GM19239 (cell line): ENCODE measurements around the gene VEPH1.

Experiments used
- DNase-seq: peaks from one replicate; pipeline ENCODE4 v3.0.0; 2011; ENCODE audit warnings: low spot score; ENCODE audit not compliant: insufficient read length
- FAIRE-seq: peaks from 2 replicates; lab custom pipeline; 2011; peaks lifted over from hg19 to GRCh38; lab: Jason Lieb, UNC

VEPH1 gene

DNA sequence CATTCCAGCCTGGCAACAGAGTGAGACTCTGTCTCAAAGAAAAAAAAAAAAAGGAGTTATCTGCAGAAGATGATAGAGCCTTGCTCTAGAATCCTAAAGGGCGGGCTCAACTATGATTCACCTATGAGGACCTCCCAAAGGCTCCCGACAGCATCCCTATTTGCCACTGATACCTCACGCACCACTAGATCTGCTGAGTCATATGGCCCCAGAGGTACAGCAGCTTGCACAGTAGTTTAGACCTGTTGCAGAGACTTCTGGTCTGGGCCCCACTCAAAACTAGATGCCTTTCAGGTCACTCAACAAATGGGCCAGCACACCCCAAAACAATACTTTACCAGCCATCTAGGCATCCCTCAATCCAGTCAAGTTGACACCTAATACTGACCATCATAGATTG, 104.6 kb downstream of the VEPH1 start:
- FAIRE-seq: no peak
- no peak for DNase-seq

DNA sequence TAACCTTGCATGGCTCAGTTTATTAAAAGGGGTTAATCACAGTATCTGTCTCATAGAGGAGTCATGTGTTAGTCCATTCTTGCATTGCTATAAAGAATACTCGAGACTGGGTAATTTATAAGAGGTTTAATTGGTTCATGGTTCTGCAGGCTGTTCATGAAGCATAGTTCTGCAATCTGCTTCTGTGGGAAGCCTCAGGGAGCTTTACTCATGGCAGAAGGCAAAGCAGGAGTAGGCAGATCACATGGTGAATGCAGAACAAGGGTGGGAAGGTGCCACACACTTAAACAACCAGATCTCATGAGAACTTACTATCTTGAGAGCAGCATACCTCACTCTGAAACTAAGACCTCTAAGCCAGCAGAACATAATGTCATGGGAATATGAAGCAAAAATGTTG, 108.8 kb downstream of the VEPH1 start:
- no peak for FAIRE-seq
- DNase-seq: no peak

DNA sequence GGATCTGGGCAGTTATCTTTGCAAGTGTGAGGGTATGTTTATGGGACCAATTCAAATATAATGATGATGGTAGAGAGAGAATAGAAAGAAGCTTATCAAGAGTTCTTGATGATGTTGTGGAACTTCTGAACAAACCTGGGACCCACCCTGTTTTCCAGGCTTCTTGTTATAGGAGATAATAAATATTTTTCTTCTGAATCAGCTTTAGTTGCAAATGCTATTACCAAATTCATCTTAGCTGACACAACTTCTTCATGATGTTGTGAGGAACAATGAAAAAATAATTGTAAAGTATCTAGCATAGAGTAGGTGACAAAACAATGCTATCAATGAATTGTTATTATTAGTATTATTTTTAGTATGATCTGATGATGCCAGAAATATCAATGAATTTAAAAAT, 110.1 kb downstream of the VEPH1 start:
- no peak for FAIRE-seq
- no peak for DNase-seq

DNA sequence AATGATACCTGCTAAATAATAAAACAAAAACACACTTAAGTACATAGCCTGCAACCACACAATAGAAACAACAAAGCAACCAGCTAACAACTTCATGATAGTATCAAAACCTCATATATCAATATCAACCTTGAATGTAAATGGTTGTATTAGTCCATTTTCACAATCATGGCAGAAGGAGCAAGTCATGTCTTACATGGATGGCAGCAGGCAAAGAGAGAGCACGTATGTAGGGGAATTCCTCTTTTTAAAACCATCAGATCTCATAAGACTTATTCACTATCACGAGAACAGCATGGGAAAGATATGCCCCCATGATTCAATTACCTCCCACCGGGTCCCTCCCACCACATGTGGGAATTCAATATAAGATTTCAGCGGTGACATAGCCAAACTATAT, 111.1 kb downstream of the VEPH1 start:
- FAIRE-seq (no peak), DNase-seq (no peak)

DNA sequence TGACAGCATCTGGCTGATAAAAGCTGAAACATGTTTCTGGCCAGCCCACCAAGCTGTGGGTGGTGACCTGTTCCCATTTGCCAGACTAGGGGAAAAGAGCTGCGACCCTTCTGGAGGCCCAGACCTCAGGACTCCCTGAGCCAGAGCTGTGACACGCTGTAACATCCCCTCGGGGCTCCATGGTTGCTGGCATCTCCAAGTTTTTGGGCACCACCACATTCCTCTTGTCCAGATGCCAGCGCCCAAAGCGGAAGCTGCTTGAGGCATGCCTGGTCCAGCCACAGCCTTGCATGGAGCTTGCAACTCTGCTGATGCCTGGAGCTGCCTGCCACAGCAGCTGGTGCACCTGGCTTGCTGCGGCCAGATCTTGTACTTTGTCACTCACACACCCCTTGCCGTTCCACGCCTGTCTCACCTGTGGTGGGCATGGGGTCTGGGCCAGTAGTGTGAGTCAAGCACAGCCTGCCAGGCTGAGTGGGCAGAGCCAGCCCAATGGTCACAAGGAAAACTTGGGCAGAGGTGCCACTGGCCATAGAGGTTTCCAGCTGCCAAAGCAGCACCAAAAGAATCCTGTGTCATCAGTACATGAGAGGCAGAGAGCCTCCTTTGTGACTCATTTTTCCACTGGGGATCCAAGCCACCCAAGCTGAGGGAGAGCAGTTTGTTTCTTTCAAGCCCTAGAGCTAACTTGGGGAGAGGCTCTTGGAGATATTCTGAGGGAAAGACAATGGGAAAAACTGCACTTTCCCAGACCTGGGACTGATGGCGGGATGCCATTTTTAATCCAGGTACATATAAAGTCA, 112.3 kb downstream of the VEPH1 start:
- FAIRE-seq (no peak), DNase-seq (no peak)

DNA sequence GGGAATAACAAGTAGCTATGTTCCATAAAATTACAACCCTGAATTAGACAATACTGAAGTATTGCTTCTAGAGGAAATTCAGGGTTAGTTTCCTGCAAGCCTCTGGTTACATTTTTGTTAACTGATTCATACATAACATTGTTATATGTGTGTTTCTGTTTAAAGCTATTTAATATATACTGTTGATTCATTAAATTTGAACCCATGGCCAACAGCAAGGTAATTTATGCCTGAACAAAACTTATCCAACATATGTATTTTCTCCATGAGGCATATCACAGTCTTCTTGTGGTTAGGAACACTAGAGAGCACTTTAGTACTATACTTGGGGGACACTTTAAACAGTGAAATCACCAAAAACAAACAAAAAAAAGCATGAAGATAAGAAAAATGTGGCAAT, 114.2 kb downstream of the VEPH1 start:
- FAIRE-seq (no peak), DNase-seq (no peak)

DNA sequence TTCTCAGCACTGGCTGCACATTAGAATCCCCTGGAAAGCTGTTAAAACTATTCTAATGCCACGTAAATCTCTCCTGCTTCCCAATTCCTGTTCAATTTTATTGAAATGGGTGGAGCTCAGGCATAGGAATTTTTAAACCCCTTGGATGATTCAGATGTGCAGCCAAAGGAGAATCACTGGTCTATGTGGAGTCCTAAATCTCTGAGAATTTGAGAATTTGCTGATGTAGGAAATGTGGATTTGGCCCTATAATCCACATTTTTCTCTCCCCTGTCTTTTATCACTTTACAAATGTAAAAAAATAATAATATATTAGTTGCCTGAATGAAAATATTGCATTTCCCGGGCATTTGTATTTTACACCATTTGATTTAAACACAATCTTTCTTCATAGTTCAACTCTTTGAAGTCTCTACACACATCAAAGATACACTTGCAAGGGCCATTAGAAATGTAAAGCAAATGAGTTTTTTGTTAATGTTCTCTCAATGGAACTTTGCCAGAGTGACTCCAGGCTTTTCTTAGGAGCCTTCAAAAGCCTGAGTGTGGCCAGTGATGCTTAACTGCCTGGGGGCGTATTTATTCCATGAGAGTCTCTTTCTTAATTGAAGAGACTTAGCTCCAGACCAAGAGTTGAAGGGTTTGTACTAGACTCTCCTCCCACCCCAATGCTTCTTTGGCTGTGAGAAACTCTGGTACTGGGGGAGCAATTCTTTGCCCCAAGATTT, 115.3 kb downstream of the VEPH1 start:
- no peak for DNase-seq
- FAIRE-seq: no peak

DNA sequence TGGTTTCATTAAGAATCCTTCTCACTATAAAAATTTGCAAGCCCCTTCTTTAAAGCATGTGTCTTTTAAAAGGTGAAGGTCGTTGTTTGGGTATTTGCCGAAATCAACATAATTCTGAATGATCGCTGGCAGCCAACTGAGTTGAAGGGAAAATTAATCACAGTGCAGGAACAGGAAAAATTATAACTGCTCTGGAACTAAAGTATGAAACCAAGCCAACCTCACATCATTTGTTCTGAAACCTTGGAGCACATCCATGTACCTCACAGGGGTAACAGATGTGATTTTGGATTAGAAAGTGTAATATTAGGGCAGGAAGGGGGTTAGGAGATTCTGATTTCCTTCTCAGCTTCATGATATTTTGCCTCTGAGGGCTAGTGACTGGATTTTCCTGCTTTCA, 118.7 kb downstream of the VEPH1 start:
- no peak for FAIRE-seq
- DNase-seq: no peak

DNA sequence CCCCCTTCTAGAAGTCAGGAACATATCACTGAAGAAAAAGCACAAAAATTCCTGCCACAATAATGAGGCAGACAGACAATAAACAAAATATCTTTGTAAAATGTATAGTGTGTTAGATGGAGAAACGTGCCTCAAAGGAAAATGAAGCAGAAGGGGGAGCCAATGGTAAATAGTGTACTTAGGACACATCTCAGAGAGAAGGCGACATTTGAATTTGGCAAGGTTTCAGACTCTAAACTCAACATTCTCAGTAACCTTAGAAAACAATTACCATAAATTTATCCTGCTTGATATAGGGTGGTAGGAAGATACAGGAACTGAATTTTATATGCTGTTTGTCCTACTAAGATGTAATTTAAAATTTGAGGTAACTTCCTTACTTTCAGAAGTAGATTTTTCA, 119.2 kb downstream of the VEPH1 start:
- no peak for DNase-seq

DNA sequence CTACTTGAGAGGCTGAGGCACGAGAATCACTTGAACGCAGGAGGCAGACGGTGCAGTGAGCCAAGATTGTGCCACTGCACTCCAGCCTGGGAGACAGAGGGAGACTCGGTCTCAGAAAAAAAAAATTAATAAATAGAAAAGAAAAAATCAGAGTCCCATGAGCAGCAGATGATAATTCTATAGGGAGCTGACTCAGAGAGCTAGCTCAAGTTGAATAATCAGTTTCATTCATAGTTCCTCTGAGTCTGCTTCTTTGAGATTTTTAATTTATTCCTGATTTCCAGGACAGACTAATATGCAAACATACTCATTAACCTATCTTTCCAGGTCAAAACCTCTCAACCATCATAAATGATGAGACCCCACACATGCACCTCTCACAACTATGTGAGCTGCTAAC, 121.6 kb downstream of the VEPH1 start:
- DNase-seq: no peak
- FAIRE-seq: no peak

More for the DNA sequence above, 119.2 kb downstream of the VEPH1 start:
- no peak for FAIRE-seq

DNA sequence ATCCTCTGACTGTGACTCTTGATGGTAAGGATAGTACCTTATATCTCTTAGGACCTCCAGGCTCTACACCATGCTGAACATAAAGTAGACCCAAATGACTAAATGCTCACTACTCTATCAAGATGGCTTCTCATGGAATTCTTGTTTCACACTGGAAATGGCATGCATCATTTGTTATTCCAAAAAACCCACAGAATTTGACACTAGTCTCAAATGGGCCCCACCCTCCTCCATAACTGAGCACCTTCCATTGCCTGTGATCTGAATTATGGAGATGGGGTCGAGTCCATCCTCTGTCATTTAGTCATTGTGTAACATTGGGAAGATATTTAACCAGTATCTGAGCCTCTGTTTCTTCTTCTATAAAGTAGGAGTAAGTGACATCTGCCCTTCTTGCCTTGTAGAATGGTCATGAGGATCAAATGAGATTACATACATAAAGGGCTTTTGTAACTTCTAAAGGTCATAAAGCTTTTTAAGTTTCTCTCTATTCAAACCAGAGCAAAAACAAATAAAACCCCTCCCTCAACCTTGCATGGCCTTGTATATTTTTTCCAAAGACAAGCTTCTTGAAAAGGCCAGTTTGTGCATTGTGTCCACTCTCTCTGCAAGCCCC, 123.6 kb downstream of the VEPH1 start:
- DNase-seq: no peak
- no peak for FAIRE-seq

DNA sequence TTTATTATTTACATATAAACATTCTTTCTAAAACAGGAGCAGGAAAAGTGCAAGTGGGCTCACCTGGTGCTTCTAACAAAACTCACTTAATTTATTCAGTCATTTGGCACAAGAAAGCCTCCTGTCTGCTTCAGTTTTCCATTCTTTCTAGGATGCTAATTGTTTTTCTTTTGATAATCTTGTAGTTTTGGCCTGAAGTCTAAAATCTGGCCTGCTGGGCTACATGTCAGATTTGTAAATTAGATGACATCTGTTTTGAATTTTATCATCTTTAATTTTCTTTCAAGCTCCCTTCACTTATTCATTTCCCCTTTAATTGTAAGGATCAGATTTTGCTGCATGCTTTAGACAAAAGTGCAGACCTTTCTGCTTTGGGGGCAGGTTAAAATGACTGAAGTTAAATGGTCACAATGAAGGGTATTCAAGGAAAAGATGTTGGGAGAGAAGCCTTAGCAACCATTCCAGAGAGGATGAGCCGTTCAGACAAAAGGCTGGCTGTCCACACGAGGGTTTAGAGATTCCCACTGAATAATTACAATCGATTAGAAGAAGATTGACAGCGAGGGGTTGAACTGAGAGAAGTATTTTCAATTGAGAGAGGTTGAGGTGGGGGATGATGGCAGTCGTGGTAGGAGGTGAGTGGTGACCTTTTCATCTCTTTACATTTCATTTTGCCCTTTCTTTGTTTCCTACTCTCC, 126.5 kb downstream of the VEPH1 start:
- DNase-seq (no peak), FAIRE-seq (no peak)

DNA sequence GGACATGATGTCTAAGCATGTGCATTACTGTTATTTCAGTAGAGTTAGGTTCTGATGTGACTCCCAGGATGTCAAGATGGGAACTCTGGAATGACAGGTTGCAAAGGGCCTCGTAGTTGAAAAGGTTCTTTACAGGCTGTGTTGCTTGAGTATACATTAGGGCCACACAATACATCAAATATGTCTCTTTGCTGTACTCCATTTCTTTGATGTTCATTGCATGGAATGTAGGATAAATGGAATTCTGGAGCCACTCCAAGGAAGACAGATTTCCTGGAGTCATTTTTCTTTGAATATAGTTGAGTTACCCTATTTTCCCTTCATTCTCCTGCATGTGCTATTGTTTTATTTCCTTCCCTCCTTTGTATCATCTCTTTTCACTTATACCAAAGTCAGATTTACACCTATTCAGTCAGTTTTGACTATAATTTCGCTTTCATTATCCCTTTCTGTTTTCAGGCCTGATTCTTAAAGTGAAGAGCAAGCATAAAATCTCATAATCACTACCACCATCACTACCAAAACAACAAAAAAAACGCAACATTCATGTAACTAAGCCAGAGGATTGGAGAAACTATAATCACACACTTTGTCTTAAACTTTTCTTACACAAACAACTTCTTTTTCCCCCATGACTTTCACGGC, 127.8 kb downstream of the VEPH1 start:
- DNase-seq (no peak), FAIRE-seq (no peak)

DNA sequence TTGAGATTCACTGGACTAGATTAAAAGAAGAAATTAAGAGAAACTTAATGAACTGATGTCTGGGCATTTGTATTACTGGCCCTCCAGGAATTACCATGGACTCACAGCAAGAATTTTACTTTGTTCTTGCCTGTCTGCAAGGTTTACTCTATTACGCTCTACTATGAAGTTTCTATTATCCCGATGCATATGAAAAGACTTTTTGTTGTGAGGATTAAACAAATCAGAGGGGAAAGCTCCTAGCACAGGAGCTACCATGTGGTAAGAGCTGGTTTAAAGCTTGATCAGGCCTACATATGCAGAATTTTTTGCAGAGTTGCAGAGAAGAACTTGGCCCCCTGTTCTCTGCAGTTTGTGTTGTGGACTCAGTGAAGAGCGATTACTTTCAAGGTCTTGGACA, 128.3 kb downstream of the VEPH1 start:
- FAIRE-seq (no peak), DNase-seq (no peak)

DNA sequence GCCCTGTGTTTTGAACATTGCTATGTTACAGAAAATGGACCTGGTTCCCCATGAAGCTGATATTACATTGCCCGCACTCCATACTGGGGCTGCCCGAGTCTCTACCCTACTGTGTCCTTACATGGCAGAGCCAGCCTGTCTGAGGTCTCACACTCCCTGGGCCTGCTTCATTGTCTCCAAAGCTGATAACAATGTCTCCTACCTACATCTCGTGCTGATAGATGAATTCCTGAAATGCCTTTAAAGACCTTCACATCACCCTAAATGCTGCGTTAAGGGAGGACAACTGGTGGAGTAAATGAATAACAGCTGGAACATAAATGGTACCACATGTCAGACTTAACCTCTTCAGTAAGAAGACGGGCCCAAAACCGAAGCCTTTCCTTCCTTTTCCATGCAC, 129.4 kb downstream of the VEPH1 start:
- no peak for FAIRE-seq
- DNase-seq: no peak

DNA sequence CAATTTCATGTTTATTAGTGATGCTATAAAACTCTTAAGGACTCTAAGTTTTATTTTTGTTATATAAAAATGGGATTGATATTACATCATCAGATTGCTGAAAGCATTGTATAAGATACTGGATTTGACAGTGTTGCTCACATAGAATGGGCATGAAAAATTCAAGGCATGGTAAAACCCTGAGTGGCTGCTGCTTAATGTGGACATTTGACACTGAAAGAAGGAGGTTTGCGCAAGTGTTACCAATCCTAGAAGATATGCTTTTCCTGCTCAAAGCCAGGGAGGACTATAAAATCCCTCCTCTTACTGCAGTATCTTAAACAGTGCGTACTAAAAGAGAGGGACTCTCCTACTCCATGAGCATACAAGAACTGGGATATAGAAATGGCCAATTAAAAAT, 132.3 kb downstream of the VEPH1 start:
- FAIRE-seq: no peak
- no peak for DNase-seq

DNA sequence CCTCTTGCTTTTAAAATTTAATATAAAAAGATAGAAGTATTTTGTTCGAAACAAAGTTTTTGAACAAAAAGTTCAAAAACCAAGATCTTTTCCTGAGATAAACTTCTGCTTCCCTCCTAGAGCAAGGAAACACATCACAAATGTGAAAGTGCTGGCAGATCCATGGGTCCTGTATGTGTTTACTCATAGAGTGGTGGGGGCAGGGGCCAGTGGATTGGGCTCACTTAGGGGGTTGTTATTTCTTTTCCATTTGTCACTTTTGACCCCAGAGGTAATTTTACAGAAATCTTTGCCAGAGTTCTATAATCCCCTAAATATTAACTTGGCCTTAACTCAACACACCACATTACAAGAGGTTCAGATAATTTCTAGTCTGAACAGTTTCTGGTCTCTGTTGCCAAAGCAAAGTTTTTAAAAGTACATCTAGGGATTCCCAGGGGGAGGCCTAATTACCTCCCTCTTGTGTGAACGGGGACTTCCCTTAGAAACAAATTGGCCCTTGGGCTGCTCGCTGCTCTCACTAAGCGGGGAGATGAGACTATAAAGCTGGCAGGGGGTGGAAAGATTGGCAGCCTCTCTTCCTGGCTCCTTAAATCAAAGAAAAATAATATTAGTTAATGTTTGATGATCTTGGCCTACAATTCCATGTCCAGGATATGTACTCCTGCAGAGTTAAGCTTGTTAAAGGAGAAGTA, 133.3 kb downstream of the VEPH1 start:
- DNase-seq (no peak), FAIRE-seq (no peak)

DNA sequence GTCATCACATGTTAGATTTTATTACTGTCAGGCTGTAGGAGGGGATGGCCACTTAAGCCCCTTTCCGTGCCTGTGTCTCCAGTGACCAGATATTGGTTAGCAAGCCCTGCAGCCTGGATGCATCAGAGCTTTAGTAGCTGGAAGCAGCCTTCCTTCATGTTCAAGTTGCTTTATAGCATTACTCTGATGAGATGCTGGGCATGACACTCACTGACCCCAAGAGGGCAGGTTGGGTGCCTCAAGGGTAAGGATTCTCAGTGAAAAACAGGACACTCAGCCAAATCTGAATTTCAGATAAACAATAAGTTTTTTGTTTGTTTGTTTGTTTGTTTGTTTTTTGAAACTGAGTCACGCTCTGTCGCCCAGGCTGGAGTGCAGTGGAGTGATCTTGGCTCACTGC, 135.0 kb downstream of the VEPH1 start:
- no peak for DNase-seq
- no peak for FAIRE-seq

DNA sequence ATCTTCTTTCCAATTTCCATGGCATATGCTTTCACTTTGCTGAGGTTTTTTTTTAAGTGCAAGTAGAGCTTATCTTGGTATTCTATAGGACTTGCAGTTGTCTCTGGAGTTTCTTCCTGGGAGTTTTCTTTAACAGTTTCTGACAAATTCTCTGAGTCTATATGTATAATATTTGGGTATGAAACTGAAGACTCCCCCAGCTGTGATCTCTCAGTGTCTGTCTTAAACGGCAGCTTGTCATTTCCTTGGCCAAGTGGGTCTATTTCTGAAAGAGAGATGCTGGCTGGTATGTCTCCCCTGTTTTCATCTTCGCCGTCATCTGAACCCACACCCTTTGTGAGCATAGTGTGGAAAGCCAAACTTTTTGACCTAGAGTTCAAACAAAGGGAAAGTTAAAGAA, 139.8 kb downstream of the VEPH1 start:
- no peak for DNase-seq
- no peak for FAIRE-seq

DNA sequence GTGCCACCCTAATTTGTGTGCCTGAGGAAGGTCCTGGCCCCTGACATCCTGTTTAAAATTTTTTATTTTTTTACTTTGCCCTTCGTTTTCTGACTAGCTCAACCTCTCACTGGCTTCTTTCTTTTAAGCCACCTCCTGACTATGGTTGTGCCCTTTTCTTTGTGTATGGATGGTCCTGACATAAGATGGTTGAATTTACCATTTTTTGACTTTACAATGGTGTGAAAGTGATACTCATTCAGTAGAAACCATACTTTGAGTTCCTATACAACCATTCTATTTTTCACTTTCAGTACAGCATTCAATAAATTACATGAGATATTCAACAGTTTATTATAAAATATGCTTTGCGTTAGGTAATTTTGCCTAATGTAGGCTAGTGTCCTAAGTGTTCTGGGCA, 140.9 kb downstream of the VEPH1 start:
- FAIRE-seq (no peak), DNase-seq (no peak)
